ENCODE results near the gene MPRIP. TPM values are rescaled to one million over a fixed set of nuclear protein-coding genes. Genes with fewer than 3 reads are reported as not detected.

MPRIP gene
- total and polyA plus RNA-seq, 2 donors (not counting 1 experiment from before 2014, with no cell fraction given), result 130 to 299 TPM

- intact Hi-C loops (cut with micrococcal nuclease), result no loop called here
Observed at GRCh38 chr17:17034026-17034425, 8.2 kb upstream of the MPRIP start.

More at GRCh38 chr17:17034026-17034425, 8.2 kb upstream of the MPRIP start:
- Mint-ChIP-seq H3K4me1 (peaks cover 29% of the 10 kb centered on the region), H3K27ac (no peak overlapping the region), H3K4me3 (no peak overlapping the region), H3K9me3 (ENCODE audit: insufficient read depth) (no peaks in the 10 kb centered on the region), H3K27me3 (no peaks in the 10 kb centered on the region)
- Histone ChIP-seq H3K4me1 (ENCODE audit: control insufficient read depth in 2 of 2, insufficient read depth in 2 of 2, low read length in 2 of 2) (peaks cover 26% of the 10 kb centered on the region in 2 donors), H3K79me2 (ENCODE audit: control insufficient read depth, insufficient read depth, low read length) (peaks cover 7% of the 10 kb centered on the region), H3K9ac (ENCODE audit: low read length) (no peak overlapping the region), H2AFZ (ENCODE audit: insufficient read depth, low read depth, low read length, poor library complexity, severe bottlenecking) (no peak overlapping the region), H4K20me1 (ENCODE audit: control insufficient read depth, insufficient read depth, low read length, poor library complexity, severe bottlenecking) (no peaks in the 10 kb centered on the region), H3K4me2 (replicated peaks; ENCODE audit: low read depth, low read length, poor library complexity, severe bottlenecking) (no peak overlapping the region), H3K4me3 (ENCODE audit: control extremely low read depth in 1 of 5, extremely low read depth in 1 of 5, insufficient read depth in 1 of 5, low read depth in 2 of 5, low read length in 4 of 5) (no peak overlapping the region), H3K9me3 (ENCODE audit: control extremely low read depth in 1 of 3, control insufficient read depth in 2 of 3, insufficient read depth in 1 of 3, low read length in 2 of 3) (peaks cover 0 to 2% (median 0%) of the 10 kb centered on the region in 3 donors), H3K27me3 (replicated peaks in 1 of 4; ENCODE audit: control extremely low read depth in 1 of 4, control insufficient read depth in 3 of 4, insufficient read depth in 4 of 4, low read length in 3 of 4) (peaks cover 0 to 3% (median 0%) of the 10 kb centered on the region in 4 experiments), H3K36me3 (replicated peaks in 1 of 2; ENCODE audit: control extremely low read depth in 1 of 2, control insufficient read depth in 1 of 2, extremely low read depth in 1 of 2, insufficient read depth in 2 of 2, low read length in 1 of 2) (no peaks in the 10 kb centered on the region), H3K27ac (ENCODE audit: low read length in 2 of 2) (no peak overlapping the region)
- TF ChIP-seq EZH2 (IDR thresholded peaks at IDR 0.05; ENCODE audit: borderline replicate concordance, insufficient read depth, low read depth, low read length, poor library complexity, severe bottlenecking), result no peak
- TF ChIP-seq CTCF (IDR thresholded peaks at IDR 0.05), result no peak
- DNase-seq, result no peak
- POLR2A ChIA-PET, result interaction anchor here (0.6 kb wide), 1 partner anchor 12 kb away, joined by 3 read pairs; no protein-coding TSS in a partner anchor
- CTCF ChIA-PET, result interaction anchor here (0.6 kb wide), 1 partner anchor 35 kb away, joined by 4 read pairs; no protein-coding TSS in a partner anchor
- ATAC-seq (ENCODE audit: low read depth), result no peak
